Cardiac fibroblast (primary cell): ENCODE results near the gene NIPBL.
A peak's percentile ranks its signal among the peaks of the same experiment; 100 is the strongest.

Experiments used
- DNase-seq, 2 donors: peaks; one replicate each; pipeline versions ENCODE4 v3.0.0 to v3.0.0-alpha.2; 2010; ENCODE audit warnings: low read depth in 2 of 2
- H3K4me3 ChIP-seq, 2 donors: replicated peaks in 1 of 2; 1 replicate in 1 of 2; 2 replicates in 1 of 2; pipeline ENCODE4 v1.5.1; 2011; ENCODE audit warnings: low read depth in 2 of 2, low read length in 2 of 2, mild to moderate bottlenecking in 2 of 2, moderate library complexity in 1 of 2
- TF ChIP-seq, protein P1 (sequence below): IDR thresholded peaks from one replicate; pipeline ENCODE4 v1.5.1; 2011; ENCODE audit warnings: low read depth, mild to moderate bottlenecking, low read length, inconsistent platforms

The NIPBL gene, protein sequence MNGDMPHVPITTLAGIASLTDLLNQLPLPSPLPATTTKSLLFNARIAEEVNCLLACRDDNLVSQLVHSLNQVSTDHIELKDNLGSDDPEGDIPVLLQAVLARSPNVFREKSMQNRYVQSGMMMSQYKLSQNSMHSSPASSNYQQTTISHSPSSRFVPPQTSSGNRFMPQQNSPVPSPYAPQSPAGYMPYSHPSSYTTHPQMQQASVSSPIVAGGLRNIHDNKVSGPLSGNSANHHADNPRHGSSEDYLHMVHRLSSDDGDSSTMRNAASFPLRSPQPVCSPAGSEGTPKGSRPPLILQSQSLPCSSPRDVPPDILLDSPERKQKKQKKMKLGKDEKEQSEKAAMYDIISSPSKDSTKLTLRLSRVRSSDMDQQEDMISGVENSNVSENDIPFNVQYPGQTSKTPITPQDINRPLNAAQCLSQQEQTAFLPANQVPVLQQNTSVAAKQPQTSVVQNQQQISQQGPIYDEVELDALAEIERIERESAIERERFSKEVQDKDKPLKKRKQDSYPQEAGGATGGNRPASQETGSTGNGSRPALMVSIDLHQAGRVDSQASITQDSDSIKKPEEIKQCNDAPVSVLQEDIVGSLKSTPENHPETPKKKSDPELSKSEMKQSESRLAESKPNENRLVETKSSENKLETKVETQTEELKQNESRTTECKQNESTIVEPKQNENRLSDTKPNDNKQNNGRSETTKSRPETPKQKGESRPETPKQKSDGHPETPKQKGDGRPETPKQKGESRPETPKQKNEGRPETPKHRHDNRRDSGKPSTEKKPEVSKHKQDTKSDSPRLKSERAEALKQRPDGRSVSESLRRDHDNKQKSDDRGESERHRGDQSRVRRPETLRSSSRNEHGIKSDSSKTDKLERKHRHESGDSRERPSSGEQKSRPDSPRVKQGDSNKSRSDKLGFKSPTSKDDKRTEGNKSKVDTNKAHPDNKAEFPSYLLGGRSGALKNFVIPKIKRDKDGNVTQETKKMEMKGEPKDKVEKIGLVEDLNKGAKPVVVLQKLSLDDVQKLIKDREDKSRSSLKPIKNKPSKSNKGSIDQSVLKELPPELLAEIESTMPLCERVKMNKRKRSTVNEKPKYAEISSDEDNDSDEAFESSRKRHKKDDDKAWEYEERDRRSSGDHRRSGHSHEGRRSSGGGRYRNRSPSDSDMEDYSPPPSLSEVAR (N-terminal part only)

DNA sequence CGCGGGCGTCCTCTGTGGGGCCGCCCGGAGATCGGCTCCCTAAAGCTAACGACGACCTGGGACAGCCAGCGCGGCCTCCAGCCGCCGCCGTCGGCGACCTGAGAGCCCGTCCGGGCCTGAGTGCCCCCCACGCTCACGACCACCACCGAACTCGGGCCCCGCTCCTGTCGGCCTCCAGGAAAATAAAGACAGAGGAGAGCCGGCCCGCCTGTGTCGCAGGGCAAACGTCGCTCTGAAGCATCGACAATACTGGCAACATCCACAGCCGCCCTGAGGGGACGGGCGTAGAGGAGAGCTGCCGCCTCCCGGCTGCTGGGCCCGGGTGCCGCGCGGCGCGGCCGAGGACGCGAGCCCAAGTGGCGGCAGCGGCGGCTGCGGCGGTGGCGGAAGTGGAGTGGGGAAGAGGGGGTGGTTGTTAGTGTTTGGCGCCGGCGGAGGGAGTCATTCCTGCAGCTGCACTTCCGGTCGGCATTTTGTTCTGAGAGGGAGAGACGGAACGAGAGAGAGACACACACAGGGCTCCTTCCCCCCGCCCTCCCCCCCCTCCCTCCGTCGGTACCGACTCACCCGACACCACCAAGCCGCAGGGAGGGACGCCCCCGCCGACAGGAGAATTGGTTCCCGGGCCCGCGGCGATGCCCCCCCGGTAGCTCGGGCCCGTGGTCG is at the start of gene NIPBL:
Gene NIPBL (plus strand): TSS at position 471 of the 666 bp plus-strand sequence. CDS start 76,928 bp downstream, outside the sequence.
- DNase-seq = peak; percentile 95 to 96
- peak within 1 kb of the TSS; percentile 82 to 83 for H3K4me3 ChIP-seq
- TF ChIP-seq, protein P1, sequence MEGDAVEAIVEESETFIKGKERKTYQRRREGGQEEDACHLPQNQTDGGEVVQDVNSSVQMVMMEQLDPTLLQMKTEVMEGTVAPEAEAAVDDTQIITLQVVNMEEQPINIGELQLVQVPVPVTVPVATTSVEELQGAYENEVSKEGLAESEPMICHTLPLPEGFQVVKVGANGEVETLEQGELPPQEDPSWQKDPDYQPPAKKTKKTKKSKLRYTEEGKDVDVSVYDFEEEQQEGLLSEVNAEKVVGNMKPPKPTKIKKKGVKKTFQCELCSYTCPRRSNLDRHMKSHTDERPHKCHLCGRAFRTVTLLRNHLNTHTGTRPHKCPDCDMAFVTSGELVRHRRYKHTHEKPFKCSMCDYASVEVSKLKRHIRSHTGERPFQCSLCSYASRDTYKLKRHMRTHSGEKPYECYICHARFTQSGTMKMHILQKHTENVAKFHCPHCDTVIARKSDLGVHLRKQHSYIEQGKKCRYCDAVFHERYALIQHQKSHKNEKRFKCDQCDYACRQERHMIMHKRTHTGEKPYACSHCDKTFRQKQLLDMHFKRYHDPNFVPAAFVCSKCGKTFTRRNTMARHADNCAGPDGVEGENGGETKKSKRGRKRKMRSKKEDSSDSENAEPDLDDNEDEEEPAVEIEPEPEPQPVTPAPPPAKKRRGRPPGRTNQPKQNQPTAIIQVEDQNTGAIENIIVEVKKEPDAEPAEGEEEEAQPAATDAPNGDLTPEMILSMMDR = no peak

DNA sequence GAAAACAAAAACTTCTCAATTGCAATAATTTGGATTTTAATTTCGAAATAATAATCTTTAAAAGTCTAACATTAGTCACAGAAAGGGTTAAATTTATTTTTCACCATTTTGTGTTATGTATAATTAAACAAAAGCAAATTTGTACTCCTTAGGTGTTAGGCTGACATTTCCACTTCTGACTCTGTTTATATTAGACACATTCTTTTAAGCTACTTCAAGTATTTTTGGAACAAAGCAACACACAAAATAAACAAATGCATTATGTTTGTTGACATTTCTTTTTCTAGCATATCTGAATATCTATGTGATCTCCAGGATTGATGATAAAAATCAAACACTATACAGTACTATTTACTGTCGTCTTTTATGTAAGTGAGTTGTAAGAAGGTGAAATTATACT is 44.3 kb upstream of the NIPBL start:
- TF ChIP-seq, protein P1 = no peak
- DNase-seq = no peak
- no peak overlapping the region for H3K4me3 ChIP-seq

DNA sequence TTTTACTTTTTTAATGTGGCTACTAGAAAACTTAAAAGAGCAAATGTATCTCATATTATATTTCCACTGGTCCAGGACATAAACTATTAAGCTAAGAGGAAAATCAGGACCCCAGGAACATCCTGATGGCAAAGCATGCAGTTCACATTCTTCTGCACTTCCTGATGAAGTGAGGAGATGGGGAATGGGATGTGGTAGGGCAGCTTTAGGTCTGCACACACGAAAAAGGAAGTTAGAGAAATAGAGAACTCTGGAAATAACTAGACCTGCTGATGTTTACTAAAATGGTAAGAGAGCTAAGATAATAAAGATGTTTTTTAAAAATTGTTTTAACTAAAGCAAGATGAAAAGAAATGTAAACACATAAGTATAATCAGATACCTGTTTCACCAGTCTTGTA is 39.7 kb upstream of the NIPBL start:
- no peak overlapping the region for H3K4me3 ChIP-seq

DNA sequence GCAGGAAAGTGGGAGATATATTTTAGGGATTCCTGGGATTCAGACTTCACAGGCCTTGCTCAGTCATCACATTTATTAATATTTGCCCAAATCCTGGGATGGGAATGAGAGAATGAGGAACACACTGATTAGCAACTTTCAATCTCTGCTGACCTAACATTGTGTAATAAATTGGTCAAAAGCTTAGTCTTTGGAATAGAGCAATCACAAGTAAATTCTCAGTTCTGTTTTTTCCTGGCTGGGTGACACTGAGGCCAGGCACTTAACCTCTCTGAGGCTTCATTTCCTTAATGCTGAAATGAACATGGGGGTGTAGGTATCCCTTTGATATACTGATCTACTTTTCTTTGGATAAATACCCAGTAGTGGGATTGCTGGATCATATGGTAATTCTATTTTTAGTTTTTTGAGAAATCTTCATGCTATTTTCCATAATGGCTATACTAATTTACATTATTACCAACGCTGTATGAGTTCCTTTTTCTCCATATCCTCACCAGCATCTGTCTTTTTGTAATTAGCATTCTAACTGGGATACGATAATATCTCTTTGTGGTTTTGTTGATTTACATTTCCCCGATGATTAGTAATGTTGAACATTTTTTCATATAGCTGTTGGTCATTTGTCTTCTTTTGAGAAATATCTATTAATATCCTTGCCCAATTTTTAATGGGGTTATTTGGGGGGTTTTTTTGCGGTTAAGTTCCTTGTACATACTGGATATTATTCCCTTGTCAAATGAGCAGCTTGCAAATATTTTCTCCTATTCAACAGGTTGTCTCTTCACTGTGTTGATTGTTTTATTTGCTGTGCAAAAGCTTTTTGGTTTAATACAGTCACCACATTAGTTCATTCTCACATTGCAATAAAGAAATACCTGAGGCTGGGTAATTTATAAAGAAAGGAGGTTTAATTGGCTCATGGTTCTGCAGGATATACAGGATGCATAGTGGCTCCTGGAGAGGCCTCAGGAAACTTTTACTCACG is 36.8 kb upstream of the NIPBL start:
- TF ChIP-seq, protein P1 = no peak
- DNase-seq = no peak
- no peak overlapping the region for H3K4me3 ChIP-seq

More for the DNA sequence above, 39.7 kb upstream of the NIPBL start:
- DNase-seq = no peak
- TF ChIP-seq, protein P1 = no peak

DNA sequence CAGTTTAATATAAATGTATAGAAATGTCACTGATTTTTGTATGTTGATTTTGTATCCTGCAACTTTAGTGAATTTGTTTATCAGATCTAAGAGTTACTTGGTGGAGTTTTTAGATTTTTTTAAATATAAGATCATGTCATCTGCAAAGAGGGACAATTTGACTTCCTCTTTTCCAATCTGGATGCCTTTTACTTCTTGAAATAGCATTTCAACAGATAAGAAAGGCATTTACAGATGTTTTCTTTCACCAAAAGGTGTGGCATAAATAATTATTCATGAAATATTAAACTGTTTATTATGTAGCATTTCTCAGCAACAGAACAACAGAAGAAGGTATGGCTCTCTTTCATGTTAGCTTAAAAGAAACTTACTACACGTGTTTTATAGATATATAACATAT is 34.9 kb upstream of the NIPBL start:
- DNase-seq = no peak
- TF ChIP-seq, protein P1 = no peak
- H3K4me3 ChIP-seq = no peak overlapping the region
